Fibroblast of skin of left biceps (primary cell): ENCODE measurements around the gene NSF.
"Not testable (repeated sequence)": the region's sequence is repeated elsewhere in the genome, so short reads cannot be mapped to it uniquely, and the experiment has no call there.

Experiments
- DNase-seq, 2 experiments: peaks; one replicate each; pipeline ENCODE4 v3.0.0-alpha.2; 2013; ENCODE audit warnings: low read depth in 2 of 2

NSF gene

GRCh38 chr17:46756081-46756735 lies 165.7 kb downstream of the NSF start:
- no peak for DNase-seq

GRCh38 chr17:46756861-46757260 lies 166.4 kb downstream of the NSF start:
- DNase-seq: no peak

DNA sequence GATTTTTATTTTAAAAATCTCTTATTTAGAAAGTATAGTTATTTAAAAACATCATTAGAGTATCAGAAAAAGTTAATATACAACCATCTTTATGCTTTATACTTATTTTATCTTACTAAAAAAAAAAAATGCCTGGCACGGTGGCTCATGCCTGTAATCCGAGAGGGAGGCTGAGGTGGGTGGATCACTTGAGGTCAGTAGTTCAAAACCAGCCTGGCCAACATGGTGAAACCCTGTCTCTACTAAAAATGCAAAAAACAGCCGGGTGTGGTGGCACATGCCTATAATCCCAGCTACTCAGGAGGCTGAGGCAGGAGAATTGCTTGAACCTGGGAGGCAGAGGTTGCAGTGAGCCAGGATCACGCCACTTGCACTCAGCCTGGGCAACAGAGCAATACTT lies 167.1 kb downstream of the NSF start:
- DNase-seq: not testable (repeated sequence)

DNA sequence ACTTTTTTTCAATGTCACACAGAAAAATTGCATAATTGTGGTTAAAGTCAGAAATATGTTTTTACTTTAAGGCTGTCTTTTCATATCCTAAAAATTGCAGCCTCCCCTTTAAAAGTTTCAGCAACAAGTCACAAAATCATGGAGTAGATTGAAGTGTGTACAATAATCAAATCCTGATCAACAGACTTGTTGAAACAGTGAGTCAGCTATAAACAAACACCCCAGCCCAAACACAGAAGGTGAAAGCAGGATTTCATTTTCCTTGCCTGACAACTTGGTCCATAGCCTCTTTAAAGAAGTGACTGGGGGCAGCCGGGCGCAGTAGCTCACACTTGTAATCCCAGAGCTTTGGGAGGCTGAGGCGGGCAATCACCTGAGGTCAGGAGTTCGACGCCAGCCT lies 168.1 kb downstream of the NSF start:
- no peak for DNase-seq

- no peak for DNase-seq
Observed at GRCh38 chr17:46759141-46759540, 168.7 kb downstream of the NSF start.

DNA sequence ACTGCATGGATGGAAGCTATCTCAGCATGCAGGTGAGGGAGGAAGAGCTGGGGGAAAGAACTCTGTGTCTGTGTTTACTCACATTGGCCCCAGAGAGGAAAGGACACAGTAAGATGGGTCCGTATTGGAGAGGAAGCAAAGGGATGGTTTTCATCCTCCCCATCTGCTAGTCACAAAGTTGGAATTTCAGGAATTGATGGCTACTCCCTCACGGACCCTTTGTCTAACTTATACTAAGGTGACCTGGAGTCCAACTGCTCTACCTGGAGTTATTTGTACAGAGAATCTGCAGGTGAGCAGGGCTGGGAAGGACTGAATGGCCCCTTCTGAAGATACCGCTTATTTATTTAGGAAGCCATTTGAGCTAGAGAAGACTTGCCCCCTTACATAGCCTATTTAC lies 172.9 kb downstream of the NSF start:
- no peak for DNase-seq

DNA sequence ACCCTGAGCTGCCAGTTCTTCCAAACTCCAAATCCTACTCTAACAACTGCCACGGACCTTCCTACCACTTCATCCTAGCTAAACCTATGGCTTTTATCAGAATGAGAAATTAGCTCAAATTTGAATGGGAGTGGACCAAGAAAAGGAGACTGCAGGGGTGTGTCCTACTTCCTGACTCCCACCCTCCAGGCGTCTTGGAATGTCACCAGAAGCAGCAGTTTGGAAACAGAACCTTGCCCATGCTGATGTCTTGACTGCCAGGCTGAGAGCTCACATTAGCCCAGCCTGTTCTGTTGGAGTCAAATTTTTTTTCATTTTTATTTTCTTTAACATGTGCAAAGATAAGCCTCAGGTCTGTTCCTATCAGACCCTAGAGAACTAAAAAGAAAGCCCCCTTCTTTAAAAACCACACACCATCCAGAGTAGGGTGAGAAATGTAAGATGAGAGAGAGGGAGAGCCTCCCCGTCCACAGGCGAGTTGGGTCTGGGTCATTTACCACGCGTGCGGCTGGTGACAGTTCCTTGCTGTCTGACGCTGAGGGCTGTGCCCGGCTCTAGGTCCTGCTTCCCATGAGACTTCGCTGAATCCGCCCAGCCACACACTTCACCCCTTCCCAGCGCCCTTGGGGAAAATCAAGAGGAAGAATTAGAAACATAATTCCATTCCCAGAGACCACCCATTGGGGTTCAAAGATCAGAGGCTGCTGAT lies 173.7 kb downstream of the NSF start:
- no peak for DNase-seq

- DNase-seq: peak; percentile 71 to 73
Observed at GRCh38 chr17:46764709-46765401, 174.4 kb downstream of the NSF start.

GRCh38 chr17:46765453-46765852 lies 175.0 kb downstream of the NSF start:
- DNase-seq: no peak

DNA sequence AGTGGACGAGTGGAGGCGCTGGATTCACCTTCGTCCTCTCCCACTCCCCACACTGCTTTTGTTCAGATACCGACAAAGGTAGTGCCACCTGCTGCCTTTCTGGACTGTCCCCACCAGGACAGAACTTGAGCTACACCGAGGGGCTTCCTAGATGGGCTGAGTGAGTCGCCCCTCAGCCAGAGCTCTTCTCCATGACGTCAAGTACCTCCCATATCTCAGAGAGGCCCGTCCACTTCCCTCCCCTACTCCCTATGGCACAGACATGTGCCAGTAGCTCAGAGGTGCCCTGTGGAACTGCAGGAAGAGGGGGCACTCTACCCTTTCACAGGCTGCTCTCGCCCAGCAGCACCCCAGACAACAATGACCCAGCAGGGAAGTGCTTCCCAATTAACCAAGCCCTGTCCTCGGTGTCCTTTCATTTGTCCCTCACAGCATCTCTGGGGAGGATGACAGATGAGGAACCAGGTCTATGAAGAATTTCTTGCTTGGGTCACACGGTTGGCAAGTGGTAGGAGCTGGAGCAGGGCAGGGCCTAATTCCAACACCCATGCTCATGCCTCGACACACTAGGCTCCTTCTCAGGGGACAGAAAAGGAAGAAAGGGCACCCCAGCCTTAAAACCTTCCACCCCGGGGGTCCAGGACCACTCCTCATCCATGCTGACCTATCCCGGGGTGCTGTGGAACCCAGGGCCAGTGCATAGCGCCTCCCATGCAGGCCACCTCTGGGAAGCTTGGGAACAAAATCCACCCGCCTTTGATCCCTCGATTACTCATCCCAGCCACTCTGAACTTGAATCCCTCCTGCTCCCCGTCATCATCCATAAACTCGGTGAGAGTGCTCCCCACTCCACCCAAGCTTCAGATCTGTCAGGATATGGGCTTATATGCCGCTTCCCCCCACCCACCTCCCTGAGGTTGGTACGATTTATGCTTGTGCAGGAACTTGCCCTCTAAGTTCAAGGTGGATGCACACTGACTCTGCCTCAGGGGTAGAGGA lies 176.3 kb downstream of the NSF start:
- DNase-seq: no peak

- DNase-seq: no peak
Observed at GRCh38 chr17:46768540-46768870, 178.0 kb downstream of the NSF start.

GRCh38 chr17:46768896-46769295 lies 178.4 kb downstream of the NSF start:
- not testable (repeated sequence) for DNase-seq

GRCh38 chr17:46769531-46770438 lies 179.3 kb downstream of the NSF start:
- no peak for DNase-seq

DNA sequence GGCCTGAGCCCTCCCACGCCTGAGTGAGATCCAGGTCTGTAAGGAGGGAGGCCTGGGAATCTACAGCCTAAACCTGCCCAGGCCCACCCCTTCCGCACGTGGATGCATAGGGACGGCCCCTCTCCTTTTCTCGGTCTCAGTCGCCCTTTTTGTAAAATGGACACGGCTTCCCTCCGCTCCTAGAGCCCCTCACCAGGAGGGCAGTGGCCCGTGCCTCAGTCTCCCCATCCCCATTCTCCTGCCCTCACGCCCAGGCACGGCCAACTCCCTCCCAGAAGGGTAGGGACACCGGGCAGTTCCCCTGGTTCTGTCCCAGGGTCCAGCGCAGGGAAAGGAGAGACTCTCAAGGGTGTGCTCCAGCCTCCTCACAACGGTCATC lies 180.0 kb downstream of the NSF start:
- DNase-seq: no peak

DNA sequence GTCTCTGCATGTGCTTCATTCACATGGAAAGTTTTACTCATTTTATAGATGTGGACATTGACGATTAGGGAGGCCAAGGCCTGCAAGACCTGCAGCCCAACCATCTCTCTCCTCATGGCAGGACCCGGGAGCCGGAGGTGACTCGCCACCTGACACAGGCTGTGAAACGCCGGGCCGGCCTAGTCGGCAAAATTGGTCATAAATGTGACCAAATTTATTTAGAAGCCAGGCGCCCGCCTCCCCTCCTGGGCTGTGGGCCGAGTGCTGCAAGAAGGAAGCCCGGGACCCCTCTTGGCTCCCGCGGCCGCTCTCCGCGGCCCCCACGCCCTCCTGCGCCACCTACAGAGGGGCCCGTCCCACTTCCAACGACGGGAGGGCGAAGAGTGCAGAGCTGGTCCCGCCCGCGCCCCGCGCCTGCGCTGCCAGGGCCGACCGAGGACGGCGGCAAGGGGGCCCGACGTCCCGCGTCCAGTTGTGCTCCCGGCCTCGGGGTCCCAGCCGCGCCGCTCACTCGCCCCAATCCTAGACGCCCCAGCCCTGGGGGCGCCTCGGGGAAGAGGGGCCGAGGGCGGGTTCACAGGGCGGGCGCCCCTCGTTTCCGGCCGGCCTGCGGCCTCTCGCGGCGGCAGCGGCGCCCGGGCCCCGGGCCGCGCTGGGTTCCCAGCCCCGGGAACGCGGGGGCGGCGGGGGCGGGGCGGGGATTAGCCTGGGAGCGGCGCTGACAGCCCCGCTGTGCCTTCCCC lies 180.5 kb downstream of the NSF start:
- no peak for DNase-seq

DNA sequence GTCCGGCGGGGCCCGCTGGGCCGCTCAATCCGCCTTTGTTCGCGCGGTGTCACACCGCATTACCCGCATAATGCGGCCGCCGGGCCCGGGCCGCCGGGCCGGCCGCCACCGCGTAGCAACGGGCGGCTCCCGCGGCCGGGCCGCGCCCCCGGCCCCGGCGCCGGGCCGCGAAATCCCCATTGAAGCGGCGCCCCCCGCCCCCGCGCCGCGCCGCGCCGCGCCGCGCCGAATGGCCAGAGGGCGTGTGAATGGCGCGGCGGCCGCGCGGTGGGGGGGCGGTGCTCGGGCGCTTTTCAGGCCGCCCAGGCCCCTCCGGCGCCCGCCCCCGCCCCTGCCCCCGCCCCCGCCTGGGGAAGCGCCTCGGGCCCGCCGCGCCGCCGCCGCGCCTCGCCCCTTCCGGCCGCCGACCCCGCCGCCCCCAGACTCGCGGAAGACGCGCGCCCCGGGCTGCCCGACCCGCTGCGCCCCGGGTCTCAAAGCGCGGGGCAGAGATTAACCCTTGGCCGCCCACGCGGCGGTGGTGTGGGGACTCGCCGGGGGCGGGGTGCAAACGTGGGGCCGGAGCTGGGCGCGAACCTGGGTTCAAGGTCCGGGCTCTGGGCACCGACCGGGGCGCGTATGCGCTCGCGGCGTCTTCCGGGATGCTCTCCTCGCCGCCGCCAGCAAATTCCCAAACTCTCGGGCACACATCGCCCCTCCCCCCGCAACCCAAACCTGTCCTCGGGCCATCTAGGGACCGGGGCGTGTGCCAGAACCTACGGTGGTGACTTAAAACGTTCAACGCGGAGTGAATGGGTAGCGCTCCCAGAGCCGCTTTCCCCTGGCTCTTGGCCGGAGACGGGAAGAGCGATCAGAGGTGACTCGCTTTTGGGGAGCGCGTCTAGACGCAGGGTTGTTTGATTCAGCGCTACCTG lies 181.3 kb downstream of the NSF start:
- DNase-seq: no peak

DNA sequence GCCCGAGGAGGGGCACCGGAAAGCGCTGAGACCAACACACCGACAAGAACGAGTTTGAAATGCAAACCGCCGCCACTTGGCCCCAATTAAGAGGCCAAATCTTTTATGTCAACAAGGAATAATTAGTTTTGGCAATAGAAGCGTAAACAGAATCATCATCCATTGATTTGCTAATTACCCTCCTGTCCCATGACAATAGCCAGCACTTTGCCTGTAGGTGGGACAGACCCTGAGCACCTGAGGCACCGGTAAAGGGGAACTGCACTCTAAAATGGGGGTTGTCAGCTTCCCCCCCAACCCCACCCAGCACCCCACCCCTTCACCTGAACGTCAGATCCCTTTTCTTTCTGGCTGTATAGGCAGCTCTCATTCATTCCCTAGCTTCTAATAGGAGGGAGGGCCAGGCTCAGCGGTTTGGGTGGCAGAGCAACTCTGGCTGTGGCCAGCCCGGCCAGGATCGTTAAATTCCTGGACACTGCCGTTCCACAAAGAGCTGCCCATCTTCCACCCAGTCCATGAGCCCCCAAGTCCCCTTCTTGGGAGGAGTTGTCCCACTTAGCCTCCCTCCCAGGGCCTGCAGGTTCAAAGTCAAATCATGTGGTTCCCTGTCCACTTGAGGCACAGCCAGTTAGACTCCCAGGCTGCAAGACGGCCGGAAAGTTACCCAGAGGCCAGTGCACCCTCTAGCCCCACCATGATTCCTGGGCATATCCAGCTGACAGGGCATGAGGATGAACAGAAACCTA lies 182.2 kb downstream of the NSF start:
- DNase-seq: no peak

- DNase-seq: no peak
Observed at GRCh38 chr17:46773221-46773605, 182.7 kb downstream of the NSF start.
